Epidermal melanocyte (primary cell): ENCODE results near the gene CCDC134.

Experiments
- DNase-seq: peaks from one replicate; pipeline ENCODE4 v3.0.0; 2011; ENCODE audit warnings: low spot score; ENCODE audit not compliant: insufficient read length

The CCDC134 gene

GRCh38 chr22:41782751-41783150 lies 17.7 kb upstream of the CCDC134 start:
- DNase-seq = no peak

DNA sequence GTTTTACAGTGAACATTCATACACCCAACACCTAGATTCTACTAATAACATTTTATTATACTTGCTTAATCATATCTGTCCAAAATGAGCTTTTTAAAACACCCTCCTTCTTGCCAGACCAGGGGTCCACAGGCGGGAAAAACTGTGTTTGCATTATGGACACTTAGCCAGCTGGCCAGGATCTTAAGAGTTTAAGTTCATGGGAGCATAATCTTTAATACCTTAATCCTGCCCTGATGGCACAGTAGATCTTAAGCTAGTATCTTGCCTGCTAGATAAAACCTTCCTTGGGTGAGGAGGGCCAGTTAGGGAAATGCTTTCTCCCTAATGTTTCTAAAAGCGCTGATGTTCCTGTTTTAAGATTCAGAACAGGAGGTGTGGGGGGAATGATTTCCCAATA lies 13.1 kb upstream of the CCDC134 start:
- no peak for DNase-seq

GRCh38 chr22:41793871-41794270 lies 6.6 kb upstream of the CCDC134 start:
- DNase-seq = no peak

GRCh38 chr22:41798736-41799135 lies 1.7 kb upstream of the CCDC134 start:
- DNase-seq = no peak

DNA sequence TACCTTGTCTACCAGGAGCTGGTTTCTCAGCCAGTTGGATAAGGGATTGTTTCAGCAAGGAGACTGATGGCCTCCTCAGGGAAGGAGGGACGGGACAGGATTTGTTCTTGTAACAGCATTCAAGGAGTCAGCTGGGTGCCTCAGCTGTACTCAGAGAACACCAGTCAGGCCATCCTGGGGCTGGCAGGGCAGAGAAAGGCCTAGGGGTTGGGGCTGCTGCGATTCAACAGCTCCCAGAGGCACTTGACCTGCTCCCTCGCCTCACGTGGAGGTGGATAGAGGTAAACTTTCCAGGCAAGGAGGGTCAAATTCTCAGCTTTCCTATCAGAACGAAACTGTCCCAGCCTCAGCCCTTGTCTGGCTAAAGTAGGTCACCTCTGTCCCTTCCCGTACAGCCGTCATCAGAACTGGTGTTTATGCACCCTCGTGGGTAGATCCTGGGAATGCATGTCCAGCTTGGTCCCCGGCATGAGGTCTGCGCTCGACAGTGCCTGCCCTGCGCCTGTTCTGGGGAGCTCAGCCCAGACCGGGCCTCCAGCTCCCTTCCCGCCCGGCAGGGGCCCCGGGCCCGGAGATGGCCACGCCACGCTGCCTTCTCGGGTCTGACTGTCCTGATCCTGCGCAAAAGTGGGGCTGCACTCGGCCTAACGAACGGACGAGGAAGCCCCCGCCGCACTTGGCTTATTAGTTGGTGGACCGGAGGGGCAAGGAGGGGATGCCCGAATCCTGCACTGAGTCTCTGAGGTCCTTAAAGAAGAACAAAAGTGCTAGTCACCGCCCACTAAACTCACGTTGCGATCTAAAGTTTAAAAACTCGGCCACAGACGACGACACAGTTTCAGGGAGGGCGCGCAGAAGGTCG lies 762 bp upstream of the CCDC134 start:
- no peak for DNase-seq

GRCh38 chr22:41801147-41801819 lies 804 bp downstream of the CCDC134 start:
- DNase-seq = no peak

DNA sequence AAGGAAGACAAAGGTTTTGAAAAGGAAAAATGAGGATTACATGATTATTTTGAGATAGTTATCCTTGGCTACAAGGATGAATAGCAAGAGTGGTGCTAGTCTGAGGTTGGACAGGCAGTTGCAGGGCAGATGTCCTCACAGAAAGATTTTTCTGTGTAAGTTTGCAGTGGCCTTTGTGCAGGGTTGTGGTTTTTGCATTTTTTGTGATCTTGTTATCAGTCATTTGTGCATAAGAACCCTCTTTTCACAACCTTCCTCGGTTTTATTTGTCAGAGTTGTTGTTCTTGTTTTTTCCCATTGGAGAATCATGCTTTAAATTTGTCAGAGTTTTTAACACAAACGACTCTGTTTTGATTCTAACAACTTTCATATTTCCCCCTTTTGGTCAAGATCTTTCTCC lies 1.4 kb downstream of the CCDC134 start:
- DNase-seq = no peak

GRCh38 chr22:41805639-41806038 lies 5.2 kb downstream of the CCDC134 start:
- no peak for DNase-seq

- no peak for DNase-seq
Measured at GRCh38 chr22:41808400-41808799, 7.9 kb downstream of the CCDC134 start.

DNA sequence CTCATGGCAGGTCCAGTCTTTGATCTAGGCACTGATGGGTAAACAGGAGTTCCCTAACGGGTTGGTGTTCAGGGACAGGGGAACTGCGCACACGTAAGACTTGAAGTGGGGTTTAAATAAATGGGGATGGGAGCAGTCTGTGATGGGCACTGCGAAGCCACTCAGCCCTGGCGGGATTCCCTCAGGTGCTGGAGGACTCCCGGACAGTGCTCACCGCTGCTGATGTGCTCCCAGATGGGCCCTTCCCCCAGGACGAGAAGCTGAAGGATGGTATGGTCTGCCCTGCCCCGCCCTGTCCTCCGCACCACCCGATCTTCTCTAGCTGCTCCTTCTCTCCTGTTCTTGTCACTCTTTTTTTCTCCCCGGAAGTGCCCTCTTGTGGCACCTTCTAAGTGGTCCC lies 9.5 kb downstream of the CCDC134 start:
- no peak for DNase-seq

GRCh38 chr22:41812805-41813545 lies 12.5 kb downstream of the CCDC134 start:
- no peak for DNase-seq

DNA sequence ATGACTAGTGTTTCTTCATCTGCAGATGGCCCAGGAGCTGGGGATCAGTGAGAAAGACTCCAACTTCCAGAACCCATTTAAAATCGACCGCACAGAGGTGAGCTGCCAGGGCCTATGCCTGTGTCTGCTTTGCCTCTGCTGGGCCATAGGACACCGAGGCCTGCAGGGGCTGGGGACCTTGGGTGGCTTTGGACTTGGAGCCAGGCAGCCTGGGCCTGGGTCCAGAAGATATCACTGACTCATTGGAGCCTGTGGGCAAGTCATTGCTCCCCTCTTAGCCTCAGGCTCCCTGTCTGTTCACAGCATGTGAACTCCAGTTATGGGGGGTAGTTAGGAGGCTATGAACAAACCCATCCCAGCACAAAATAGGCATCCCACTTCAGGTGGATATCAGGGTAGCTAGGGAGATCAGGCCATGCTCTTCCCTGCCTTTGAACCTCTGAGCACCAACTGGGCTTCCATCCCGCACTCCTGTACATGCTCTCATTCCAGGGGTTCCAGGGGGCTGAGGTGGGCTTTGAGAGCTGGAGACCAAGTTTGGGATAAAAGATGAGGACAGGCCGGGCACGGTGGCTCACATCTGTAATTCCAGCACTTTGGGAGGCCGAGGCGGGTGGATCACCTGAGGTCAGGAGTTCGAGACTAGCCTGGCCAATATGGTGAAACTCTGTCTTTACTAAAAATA lies 13.4 kb downstream of the CCDC134 start:
- no peak for DNase-seq

- DNase-seq = no peak
Measured at GRCh38 chr22:41815716-41816115, 15.2 kb downstream of the CCDC134 start.

GRCh38 chr22:41816241-41816640 lies 15.8 kb downstream of the CCDC134 start:
- no peak for DNase-seq

GRCh38 chr22:41816871-41817270 lies 16.4 kb downstream of the CCDC134 start:
- no peak for DNase-seq

DNA sequence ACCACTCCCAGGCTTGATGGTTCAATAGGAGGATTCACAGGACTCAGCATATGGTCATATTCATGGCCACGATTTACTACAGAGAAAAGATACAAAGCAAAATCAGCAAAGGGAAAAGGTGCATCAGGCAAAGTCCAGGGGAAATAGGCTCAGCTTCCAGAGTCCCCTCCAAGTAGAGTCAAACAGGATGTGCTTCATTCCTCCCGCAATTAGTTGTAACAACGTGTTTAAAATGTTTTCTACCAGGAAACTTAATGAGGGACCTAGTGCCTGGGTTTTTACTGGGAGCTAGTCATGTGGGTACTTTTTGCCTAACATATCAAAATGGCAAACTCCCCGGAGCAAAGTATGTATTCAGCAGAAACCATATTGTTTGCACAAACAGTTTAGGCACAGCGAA lies 17.5 kb downstream of the CCDC134 start:
- no peak for DNase-seq

- DNase-seq = no peak
Measured at GRCh38 chr22:41818596-41818995, 18.1 kb downstream of the CCDC134 start.

GRCh38 chr22:41819257-41819656 lies 18.8 kb downstream of the CCDC134 start:
- DNase-seq = no peak

GRCh38 chr22:41820447-41820846 lies 20.0 kb downstream of the CCDC134 start:
- no peak for DNase-seq

DNA sequence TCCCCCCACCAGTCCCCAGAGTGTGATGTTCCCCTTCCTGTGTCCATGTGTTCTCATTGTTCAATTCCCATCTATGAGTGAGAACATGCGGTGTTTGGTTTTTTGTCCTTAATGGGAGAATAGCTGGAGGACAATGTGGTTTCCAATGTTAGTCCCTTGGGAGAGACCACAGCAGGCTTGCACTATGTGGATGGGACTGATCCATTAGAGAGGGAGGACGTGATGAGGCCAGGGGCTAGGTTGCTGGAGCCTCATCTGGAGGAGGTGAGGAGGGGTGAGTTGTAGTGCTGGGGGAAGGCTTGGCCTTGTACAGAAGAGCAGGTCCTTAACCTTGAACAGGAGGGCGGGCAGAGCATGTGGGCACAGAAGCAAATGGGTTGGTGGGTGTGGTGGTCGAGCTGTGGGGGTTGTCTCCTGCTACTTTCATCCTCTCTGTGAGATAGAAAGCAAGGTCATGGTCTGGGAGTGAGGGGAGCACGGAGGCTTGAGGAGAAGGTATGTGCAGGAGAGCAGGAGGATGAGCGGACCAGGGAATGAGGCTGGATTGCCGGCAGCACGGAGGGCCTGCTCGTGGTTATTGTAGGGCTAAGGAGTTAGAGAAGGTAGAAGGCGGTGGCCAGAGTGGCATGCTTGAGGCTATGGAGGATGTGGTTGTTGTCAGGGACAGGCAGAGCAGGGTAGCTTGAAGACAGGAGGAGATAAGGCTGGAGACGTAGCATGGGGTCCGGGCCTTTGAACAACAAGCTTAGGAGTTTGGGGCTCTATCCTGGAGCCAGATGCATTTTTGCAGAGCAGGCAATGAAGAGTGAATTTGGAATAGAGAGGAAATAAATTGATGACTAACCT lies 21.2 kb downstream of the CCDC134 start:
- no peak for DNase-seq
